ENCODE measurements around the gene SLC17A3. TPM values are rescaled to one million over a fixed set of nuclear protein-coding genes. Genes with fewer than 3 reads are reported as not detected.

SLC17A3 gene
- total RNA-seq, 4 donors from 2014 or later = not detected

- H3K36me3 ChIP-seq = no peaks in the 10 kb centered on the region
- H3K27me3 ChIP-seq = no peaks in the 10 kb centered on the region
- H3K9me3 ChIP-seq = no peaks in the 10 kb centered on the region
- DNase-seq = peak; percentile 31 to 57
- no peak overlapping the region for H3K4me3 ChIP-seq (replicated peaks in 1 of 3)
- no peak overlapping the region for H3K27ac ChIP-seq
- H3K4me1 ChIP-seq = no peaks in the 10 kb centered on the region
- intact Hi-C loops (cut with DNase I) = no loop called here
- 48 to 65% methylated on average over 2 of the region's 2 CpGs for WGBS, 2 donors
- TF ChIP-seq POLR2A (IDR thresholded peaks at IDR 0.05) (no peak), CTCF (IDR thresholded peaks at IDR 0.05) (no peak)
Measured at GRCh38 chr6:25883991-25884390, 9.9 kb upstream of the SLC17A3 start.

- Histone ChIP-seq H3K4me1 (no peaks in the 10 kb centered on the region), H3K36me3 (no peaks in the 10 kb centered on the region), H3K9me3 (no peaks in the 10 kb centered on the region), H3K27ac (no peak overlapping the region), H3K4me3 (replicated peaks in 1 of 3) (no peak overlapping the region), H3K27me3 (no peaks in the 10 kb centered on the region)
- no peak for DNase-seq
- TF ChIP-seq CTCF (IDR thresholded peaks at IDR 0.05) (no peak), POLR2A (IDR thresholded peaks at IDR 0.05) (no peak)
- 88 to 92% methylated on average over 1 of the region's 1 CpG for WGBS, 2 donors
- intact Hi-C loops (cut with DNase I) = no loop called here
Measured at GRCh38 chr6:25883536-25883935, 9.5 kb upstream of the SLC17A3 start.

- no peak for TF ChIP-seq CTCF (IDR thresholded peaks at IDR 0.05)
- no peak for TF ChIP-seq POLR2A (IDR thresholded peaks at IDR 0.05)
- DNase-seq = peak in 1 of 2 donors; percentile 13
- no peaks in the 10 kb centered on the region for H3K4me1 ChIP-seq
- 59 to 78% methylated on average over 15 to 17 of the region's 28 CpGs for WGBS, 2 donors
- no peak overlapping the region for H3K4me3 ChIP-seq (replicated peaks in 1 of 3)
- no peaks in the 10 kb centered on the region for H3K9me3 ChIP-seq
- no peaks in the 10 kb centered on the region for H3K36me3 ChIP-seq
- H3K27me3 ChIP-seq = no peaks in the 10 kb centered on the region
- no peak overlapping the region for H3K27ac ChIP-seq
- intact Hi-C loops (cut with DNase I) = no loop called here
Measured at GRCh38 chr6:25882051-25882496, 8.0 kb upstream of the SLC17A3 start.

- H3K27me3 ChIP-seq = no peaks in the 10 kb centered on the region
- no peaks in the 10 kb centered on the region for H3K36me3 ChIP-seq
- H3K4me1 ChIP-seq = no peaks in the 10 kb centered on the region
- 91 to 94% methylated on average over 4 of the region's 4 CpGs for WGBS, 2 donors
- no peaks in the 10 kb centered on the region for H3K9me3 ChIP-seq
- H3K27ac ChIP-seq = no peak overlapping the region
- no peak for DNase-seq
- no peak for TF ChIP-seq CTCF (IDR thresholded peaks at IDR 0.05)
- no peak for TF ChIP-seq POLR2A (IDR thresholded peaks at IDR 0.05)
- intact Hi-C loops (cut with DNase I) = no loop called here
- no peak overlapping the region for H3K4me3 ChIP-seq (replicated peaks in 1 of 3)
Measured at GRCh38 chr6:25880601-25881000, 6.6 kb upstream of the SLC17A3 start.

GRCh38 chr6:25878721-25879322 is 4.8 kb upstream of the SLC17A3 start:
- H3K4me3 ChIP-seq (replicated peaks in 1 of 3) = no peak overlapping the region
- intact Hi-C loops (cut with DNase I) = no loop called here
- H3K36me3 ChIP-seq = no peaks in the 10 kb centered on the region
- no peak for TF ChIP-seq POLR2A (IDR thresholded peaks at IDR 0.05)
- TF ChIP-seq CTCF (IDR thresholded peaks at IDR 0.05) = no peak
- H3K27ac ChIP-seq = no peak overlapping the region
- no peaks in the 10 kb centered on the region for H3K4me1 ChIP-seq
- no peaks in the 10 kb centered on the region for H3K27me3 ChIP-seq
- DNase-seq = no peak
- WGBS, 2 donors = 92 to 96% methylated on average over 2 of the region's 2 CpGs
- H3K9me3 ChIP-seq = no peaks in the 10 kb centered on the region
